HL-60 (cell line): Measurements from ENCODE around the gene PCCA.

Source experiments
- DNase-seq, 2 experiments: peaks; one replicate each; pipeline ENCODE4 v3.0.0-alpha.2; 2010 to 2020; ENCODE audit warnings: low read depth in 1 of 2, low spot score in 1 of 2
- H3K27ac ChIP-seq: fragments of 250-450 bp; sonication (Bioruptor Pico); replicated peaks from 2 replicates; pipeline ENCODE4 v1.5.1; 2020; ENCODE audit warnings: mild to moderate bottlenecking, moderate library complexity
- H3K27me3 ChIP-seq: fragments of 250-450 bp; sonication (Bioruptor Pico); 2 replicates; pipeline ENCODE4 v1.5.1; 2021; ENCODE audit warnings: mild to moderate bottlenecking, moderate library complexity; ENCODE audit not compliant: insufficient read depth, poor library complexity, severe bottlenecking
- H3K4me3 ChIP-seq: replicated peaks from 2 replicates; pipeline ENCODE4 v1.5.1; 2011; ENCODE audit warnings: mild to moderate bottlenecking, control low read depth, low read length; ENCODE audit not compliant: insufficient read depth
- CTCF ChIP-seq: IDR thresholded peaks from one replicate; pipeline ENCODE4 v1.5.1; 2011; ENCODE audit warnings: low read length, control low read depth, inconsistent platforms; ENCODE audit not compliant: insufficient read depth
- GABPA ChIP-seq: IDR thresholded peaks from 2 replicates; pipeline ENCODE4 v1.6.1; 2012; ENCODE audit warnings: low read depth
- POLR2AphosphoS5 ChIP-seq: IDR thresholded peaks from 2 replicates; pipeline ENCODE4 v1.6.1; 2012; ENCODE audit warnings: low read depth
- REST ChIP-seq: IDR thresholded peaks from 2 replicates; pipeline ENCODE4 v1.6.1; 2012; ENCODE audit warnings: low read depth; ENCODE audit not compliant: insufficient replicate concordance
- SPI1 ChIP-seq: IDR thresholded peaks from 2 replicates; pipeline ENCODE4 v1.6.1; 2012; ENCODE audit warnings: low read depth, mild to moderate bottlenecking, borderline replicate concordance

PCCA gene

GRCh38 chr13:100176801-100177400 lies 88.0 kb downstream of the PCCA start:
- peaks cover 2% of the 10 kb centered on the region for H3K27me3 ChIP-seq
- H3K4me3 ChIP-seq: no peak overlapping the region
- no peak overlapping the region for H3K27ac ChIP-seq
- DNase-seq: no peak
- TF ChIP-seq REST: no peak
- no peak for TF ChIP-seq POLR2AphosphoS5
- TF ChIP-seq CTCF: no peak
- TF ChIP-seq GABPA: no peak
- TF ChIP-seq SPI1: no peak

GRCh38 chr13:100178309-100178708 lies 89.4 kb downstream of the PCCA start:
- Histone ChIP-seq H3K4me3 (no peak overlapping the region), H3K27me3 (peaks cover 2% of the 10 kb centered on the region), H3K27ac (no peak overlapping the region)
- TF ChIP-seq GABPA (no peak), POLR2AphosphoS5 (no peak), CTCF (no peak), REST (no peak), SPI1 (no peak)
- no peak for DNase-seq

- peaks cover 2% of the 10 kb centered on the region for H3K27me3 ChIP-seq
- no peak for DNase-seq
- TF ChIP-seq POLR2AphosphoS5: no peak
- TF ChIP-seq CTCF: no peak
- no peak for TF ChIP-seq REST
- no peak for TF ChIP-seq GABPA
- TF ChIP-seq SPI1: no peak
- no peak overlapping the region for H3K4me3 ChIP-seq
- no peak overlapping the region for H3K27ac ChIP-seq
Observed at GRCh38 chr13:100179276-100179675, 90.4 kb downstream of the PCCA start.
